T-helper 1 cell (primary cell): ENCODE measurements around the gene CCDC83.

Experiments
- DNase-seq, 5 donors: peaks; one replicate each; pipeline ENCODE4 v3.0.0-alpha.2; 2012 to 2020
- total RNA-seq, 4 donors: gene quantifications; one replicate each; lab custom pipeline; 2026; lab: John Stamatoyannopoulos, UW

CCDC83 gene
- total RNA-seq = 0 to 0.12 (median 0.04) reads per million in 4 donors

- no peak for DNase-seq
These were observed at the start of gene CCDC83 for GRCh38 chr11:85855341-85855656. TSS of gene CCDC83 (plus strand) at chr11:85855383. CDS start at chr11:85865124, 9,741 bp downstream.

DNA sequence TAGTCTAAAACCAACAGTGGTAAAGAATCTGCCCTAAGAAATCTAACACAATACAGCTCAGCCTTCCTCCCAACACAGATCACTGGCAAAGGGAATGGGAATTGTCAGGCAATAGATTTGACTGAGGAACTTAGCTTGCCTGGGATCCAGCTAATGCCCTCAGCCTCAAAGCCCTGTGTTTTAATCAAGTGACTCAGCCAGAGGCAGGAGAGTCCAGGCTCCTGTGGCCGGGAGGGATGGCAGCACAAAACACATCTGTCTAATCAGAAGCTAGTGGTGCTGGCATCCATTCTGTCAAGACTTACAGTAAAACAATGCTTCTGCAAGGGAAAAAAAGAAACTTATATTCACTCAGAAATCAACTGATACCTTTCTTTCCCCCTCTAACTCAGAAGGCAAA lies 49.8 kb upstream of the CCDC83 start:
- DNase-seq = no peak

DNA sequence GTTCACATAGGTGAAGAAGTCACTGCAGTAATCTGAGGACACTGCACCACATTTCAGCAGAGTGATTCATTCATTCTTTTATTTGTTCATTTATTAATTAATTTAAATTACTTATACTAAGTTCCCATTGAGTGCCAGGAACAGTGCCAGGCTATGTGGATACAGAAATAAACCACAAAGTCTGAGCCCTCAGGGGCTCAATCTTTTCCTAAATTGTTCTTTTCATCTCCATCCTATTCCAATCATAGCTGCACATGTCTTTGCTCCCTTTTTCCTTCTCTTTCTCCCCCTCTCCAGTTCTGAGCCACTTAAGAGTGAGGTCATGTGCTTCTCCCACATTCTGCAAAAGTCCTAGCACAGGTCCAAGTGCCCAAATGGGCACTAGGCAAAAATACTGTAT lies 49.2 kb upstream of the CCDC83 start:
- DNase-seq = no peak

GRCh38 chr11:85806876-85807275 lies 48.3 kb upstream of the CCDC83 start:
- DNase-seq = no peak

GRCh38 chr11:85809191-85809590 lies 46.0 kb upstream of the CCDC83 start:
- DNase-seq = no peak

- DNase-seq = peak in 1 of 5 donors; percentile 3
These were observed 45.3 kb upstream of the CCDC83 start for GRCh38 chr11:85809863-85810262.

- no peak for DNase-seq
These were observed 44.7 kb upstream of the CCDC83 start for GRCh38 chr11:85810521-85810870.

- DNase-seq = peak; percentile 53 to 81 (median 66)
These were observed 44.1 kb upstream of the CCDC83 start, which contains the start of gene SYTL2 for GRCh38 chr11:85810871-85811611. TSS of gene SYTL2 (minus strand) at chr11:85811141. CDS start at chr11:85757725, 53,416 bp downstream.

DNA sequence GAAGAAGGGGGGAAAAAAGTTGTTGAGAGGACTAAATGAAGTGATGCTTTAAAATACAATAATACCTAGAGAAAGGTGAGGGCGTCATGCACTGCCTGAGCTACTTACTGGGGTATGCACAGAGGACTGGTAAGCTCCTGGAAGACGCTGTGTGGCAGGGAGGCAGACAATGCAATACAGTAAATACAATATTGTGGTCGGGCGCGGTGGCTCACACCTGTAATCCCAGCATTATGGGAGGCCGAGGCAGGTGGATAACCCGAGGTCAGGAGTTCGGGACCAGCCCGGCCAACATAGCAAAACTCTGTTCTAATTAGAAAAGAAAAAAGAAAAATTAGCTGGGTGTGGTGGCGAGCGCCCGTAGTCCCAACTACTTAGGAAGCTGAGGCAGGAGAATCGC lies 43.6 kb upstream of the CCDC83 start:
- no peak for DNase-seq

- DNase-seq = no peak
These were observed 41.5 kb upstream of the CCDC83 start for GRCh38 chr11:85813721-85814120.

GRCh38 chr11:85815186-85815931 lies 39.8 kb upstream of the CCDC83 start:
- no peak for DNase-seq

- DNase-seq = no peak
These were observed 35.7 kb upstream of the CCDC83 start for GRCh38 chr11:85819441-85819840.

GRCh38 chr11:85821636-85822035 lies 33.5 kb upstream of the CCDC83 start:
- peak in 1 of 5 donors; percentile 18 for DNase-seq

DNA sequence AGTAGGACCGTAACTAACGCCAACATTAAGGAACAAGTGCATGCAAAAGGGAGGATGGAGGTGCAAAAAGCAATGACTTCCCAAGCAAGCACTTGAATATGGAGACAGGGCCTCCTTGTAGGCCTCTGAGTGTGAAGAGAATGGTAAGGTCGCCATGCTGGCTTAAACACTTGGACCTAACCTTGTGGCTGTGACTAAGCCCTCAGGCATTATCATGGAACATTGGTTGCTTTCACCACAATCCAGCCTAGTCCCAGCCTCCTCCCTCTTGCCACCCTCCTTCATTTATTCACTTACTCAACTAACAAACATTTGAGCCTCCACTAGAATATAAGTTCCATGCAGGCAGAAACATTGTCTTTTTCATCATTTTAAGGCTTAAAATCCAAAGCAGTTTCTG lies 32.4 kb upstream of the CCDC83 start:
- no peak for DNase-seq

GRCh38 chr11:85823816-85824215 lies 31.4 kb upstream of the CCDC83 start:
- DNase-seq = peak; percentile 23 to 92 (median 64)

GRCh38 chr11:85825616-85826015 lies 29.6 kb upstream of the CCDC83 start:
- DNase-seq = no peak

- peak in 1 of 5 donors; percentile 17 for DNase-seq
These were observed 28.9 kb upstream of the CCDC83 start for GRCh38 chr11:85826116-85826855.

- peak in 2 of 5 donors; percentile 25 to 78 for DNase-seq
These were observed 27.2 kb upstream of the CCDC83 start for GRCh38 chr11:85827748-85828639.

- no peak for DNase-seq
These were observed 26.6 kb upstream of the CCDC83 start for GRCh38 chr11:85828640-85828978.

GRCh38 chr11:85829172-85829571 lies 26.0 kb upstream of the CCDC83 start:
- no peak for DNase-seq

GRCh38 chr11:85831050-85831449 lies 24.1 kb upstream of the CCDC83 start:
- DNase-seq = no peak

DNA sequence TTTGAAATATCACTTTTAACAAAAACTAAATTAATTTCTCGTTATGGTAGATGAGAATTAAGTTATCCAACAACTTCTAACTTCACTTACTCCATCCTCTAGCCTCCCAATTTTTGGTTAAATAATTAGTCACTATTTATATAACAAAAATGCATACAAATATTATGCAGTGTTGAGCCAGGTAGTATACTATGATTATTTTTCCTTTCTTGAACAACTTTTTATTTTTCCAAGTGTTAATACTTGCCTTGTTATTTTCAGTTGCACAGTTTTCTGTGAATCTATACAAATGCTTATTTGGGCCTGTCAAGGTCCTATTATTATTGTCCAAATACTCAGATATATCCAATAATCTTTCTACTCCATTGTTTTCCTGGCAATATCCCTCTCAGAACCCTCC lies 19.9 kb upstream of the CCDC83 start:
- no peak for DNase-seq

DNA sequence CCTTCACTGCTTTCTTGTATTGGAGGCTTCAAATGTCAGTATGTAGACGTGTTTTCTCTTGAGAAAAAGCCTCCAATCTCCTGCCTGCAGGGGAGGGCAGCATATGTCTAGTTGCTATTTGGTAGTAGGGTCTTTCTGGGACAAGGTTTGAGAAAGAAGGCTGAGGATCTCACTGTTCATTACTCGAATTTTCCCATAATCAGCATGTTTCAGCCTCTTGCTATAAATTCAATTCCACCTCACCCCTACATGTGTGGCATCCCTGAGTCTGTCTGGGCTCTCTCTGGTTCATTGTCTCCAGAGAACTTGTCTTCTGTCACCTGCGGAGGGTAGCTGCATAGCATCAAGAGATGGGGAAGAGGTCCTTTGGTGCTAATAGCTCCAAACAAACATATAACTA lies 19.5 kb upstream of the CCDC83 start:
- no peak for DNase-seq
